Activated T-cell treated with anti-CD3 and anti-CD28 coated beads for 24 hours (primary cell): ENCODE results near the gene CHD1L.
"Not testable (repeated sequence)": the region's sequence is repeated elsewhere in the genome, so short reads cannot be mapped to it uniquely, and the experiment has no call there.

Experiments
- DNase-seq: peaks from one replicate; pipeline ENCODE4 v3.0.0-alpha.2; 2020; ENCODE audit warnings: low read depth

CHD1L gene

GRCh38 chr1:147242449-147243227, at the start of gene CHD1L:
Gene CHD1L, plus strand, starts transcription at chr1:147242684. Its CDS starts 20 bp downstream, at chr1:147242704.
- peak; percentile 91 for DNase-seq

- DNase-seq: not testable (repeated sequence)
Observed at GRCh38 chr1:147197324-147197723, 45.2 kb upstream of the CHD1L start.

GRCh38 chr1:147201276-147201675, 41.2 kb upstream of the CHD1L start:
- no peak for DNase-seq

GRCh38 chr1:147201786-147202185, 40.7 kb upstream of the CHD1L start:
- no peak for DNase-seq

GRCh38 chr1:147202576-147202975, 39.9 kb upstream of the CHD1L start:
- DNase-seq: no peak

GRCh38 chr1:147204080-147204479, 38.4 kb upstream of the CHD1L start:
- no peak for DNase-seq

GRCh38 chr1:147207192-147207591, 35.3 kb upstream of the CHD1L start:
- no peak for DNase-seq

- no peak for DNase-seq
Observed at GRCh38 chr1:147208619-147209018, 33.9 kb upstream of the CHD1L start.

- no peak for DNase-seq
Observed at GRCh38 chr1:147209825-147210821, 32.4 kb upstream of the CHD1L start.

GRCh38 chr1:147210987-147211386, 31.5 kb upstream of the CHD1L start:
- no peak for DNase-seq

- DNase-seq: no peak
Observed at GRCh38 chr1:147211577-147211976, 30.9 kb upstream of the CHD1L start.

GRCh38 chr1:147213271-147213670, 29.2 kb upstream of the CHD1L start:
- no peak for DNase-seq

GRCh38 chr1:147214325-147214724, 28.2 kb upstream of the CHD1L start:
- DNase-seq: no peak

GRCh38 chr1:147214842-147215539, 27.5 kb upstream of the CHD1L start:
- DNase-seq: no peak

GRCh38 chr1:147215540-147215916, 27.0 kb upstream of the CHD1L start:
- no peak for DNase-seq

GRCh38 chr1:147216124-147216523, 26.4 kb upstream of the CHD1L start:
- DNase-seq: no peak

GRCh38 chr1:147217141-147217540, 25.3 kb upstream of the CHD1L start:
- no peak for DNase-seq

GRCh38 chr1:147218606-147219005, 23.9 kb upstream of the CHD1L start:
- no peak for DNase-seq

- no peak for DNase-seq
Observed at GRCh38 chr1:147223740-147224615, 18.5 kb upstream of the CHD1L start.

GRCh38 chr1:147225193-147225730, 17.2 kb upstream of the CHD1L start, which contains the start of gene FMO5:
Gene FMO5, minus strand, starts transcription at chr1:147225339. Its CDS starts 310 bp downstream, at chr1:147225029.
- peak; percentile 9 for DNase-seq

- not testable (repeated sequence) for DNase-seq
Observed at GRCh38 chr1:147231032-147231431, 11.5 kb upstream of the CHD1L start.
